Panc1 (cell line): ENCODE measurements around the gene RBSN. TPM values are rescaled to one million over a fixed set of nuclear protein-coding genes. Genes with fewer than 3 reads are reported as not detected.

Source experiments
- ATAC-seq: fragments of 200-7000 bp; cut with Tn5 transposase; 2 replicates; pipeline ENCODE4 v1.9.1; 2020; ENCODE audit warnings: mild to moderate bottlenecking, moderate library complexity
- BruUV-seq: library from RNA; stranded (reverse); fragments of 400-500 nt; replicated peaks from 2 replicates; lab custom pipeline; 2021; lab: Mats Ljungman, UMichigan
- CTCF ChIA-PET: fragments of 300-600 bp; sonication (Branson Sonifier 250); formaldehyde crosslinking; loops from one replicate; lab custom pipeline; 2022; ENCODE audit warnings: antibody characterized with exemption; lab: Charles Lee
- POLR2A ChIA-PET: fragments of 300-600 bp; sonication (Branson Sonifier 250); formaldehyde crosslinking; loops from one replicate; lab custom pipeline; 2022; ENCODE audit warnings: antibody characterized with exemption; lab: Charles Lee
- DNase-seq: peaks from one replicate; pipeline ENCODE4 v3.0.0-alpha.2; 2010; ENCODE audit warnings: low read depth, low spot score
- H3K27ac ChIP-seq: 2 replicates; pipeline ENCODE4 v1.5.1; 2011; ENCODE audit warnings: mild to moderate bottlenecking, low read length, inconsistent platforms
- H3K27me3 ChIP-seq: fragments of 200-500 bp; sonication (Bioruptor generic); 2 replicates; pipeline ENCODE4 v1.6.0; 2014; ENCODE audit warnings: low read length, inconsistent platforms; ENCODE audit not compliant: control insufficient read depth, insufficient read depth
- H3K36me3 ChIP-seq: fragments of 200-500 bp; sonication (Bioruptor generic); 2 replicates; pipeline ENCODE4 v1.5.1; 2014; ENCODE audit warnings: inconsistent platforms, mild to moderate bottlenecking, low read length, moderate library complexity; ENCODE audit not compliant: control insufficient read depth, insufficient read depth
- H3K4me1 ChIP-seq: 2 replicates; pipeline ENCODE4 v1.5.1; 2011; ENCODE audit warnings: inconsistent platforms, mild to moderate bottlenecking, low read length, moderate library complexity; ENCODE audit not compliant: control insufficient read depth, insufficient read depth
- H3K4me3 ChIP-seq, 2 experiments: 2 replicates each; pipeline ENCODE4 v1.5.1; 2011 to 2012; ENCODE audit warnings: low read depth in 2 of 2, low read length in 2 of 2, mild to moderate bottlenecking in 2 of 2, inconsistent platforms in 1 of 2, moderate library complexity in 1 of 2
- H3K9me3 ChIP-seq: fragments of 200-500 bp; sonication (Bioruptor generic); 2 replicates; pipeline ENCODE4 v1.5.1; 2014; ENCODE audit warnings: low read depth, mild to moderate bottlenecking, inconsistent platforms, low read length, moderate library complexity; ENCODE audit not compliant: control insufficient read depth, insufficient read depth
- CTCF ChIP-seq: fragments of 450-650 bp; IDR thresholded peaks from 2 replicates; pipeline ENCODE4 v1.5.1; 2017; ENCODE audit warnings: mild to moderate bottlenecking
- POLR2AphosphoS5 ChIP-seq: IDR thresholded peaks from 2 replicates; pipeline ENCODE4 v1.6.1; 2012; ENCODE audit warnings: mild to moderate bottlenecking, low read depth, low read length, moderate library complexity
- REST ChIP-seq, 2 experiments: IDR thresholded peaks; 2 replicates each; pipeline ENCODE4 v1.6.1; 2011 to 2012; ENCODE audit warnings: low read depth in 2 of 2, control low read depth in 1 of 2, low read length in 1 of 2, mild to moderate bottlenecking in 1 of 2, moderate library complexity in 1 of 2; ENCODE audit not compliant: insufficient read depth in 1 of 2
- SIN3A ChIP-seq: IDR thresholded peaks from 2 replicates; pipeline ENCODE4 v1.6.1; 2012; ENCODE audit warnings: low read depth, mild to moderate bottlenecking, low read length, moderate library complexity, borderline replicate concordance; ENCODE audit not compliant: insufficient read depth
- TCF7L2 ChIP-seq: IDR thresholded peaks from 2 replicates; pipeline ENCODE4 v1.6.1; 2011; ENCODE audit warnings: mild to moderate bottlenecking, low read depth, low read length, inconsistent platforms
- in situ Hi-C: cut with HindIII; loops from 2 replicates; pipeline ENCODE4 v1.10.0; 2016; ENCODE audit warnings: low sequenced_read_pairs, low pct_unique_long_range_greater_than_20kb
- intact Hi-C: fragments of 100-400 bp; cut with micrococcal nuclease; formaldehyde crosslinking; loops from one replicate; pipeline ENCODE4 v1.10.0; 2022; ENCODE audit not compliant: unreplicated experiment
- total RNA-seq: library from RNA; stranded (reverse); gene quantifications from one replicate; pipeline ENCODE4 v1.2.1, GENCODE V29; 2021; ENCODE audit not compliant: unreplicated experiment

RBSN gene
- total RNA-seq, 1 experiment from 2014 or later = 13.6 TPM

GRCh38 chr3:15096046-15096445 lies 2.9 kb downstream of the RBSN start:
- H3K9me3 ChIP-seq = no peaks in the 10 kb centered on the region
- H3K4me3 ChIP-seq = no peak overlapping the region
- H3K27ac ChIP-seq = no peak overlapping the region
- no TSS peak for BruUV-seq
- no peak for ATAC-seq
- in situ Hi-C loops = no loop called here
- ChIA-PET POLR2A (no interaction called here), CTCF (no interaction called here)
- TF ChIP-seq REST (IDR thresholded peaks at IDR 0.05; ENCODE audit: insufficient read depth in 1 of 2, low read depth in 2 of 2, low read length in 1 of 2) (no peak), SIN3A (no peak), POLR2AphosphoS5 (no peak), TCF7L2 (no peak), CTCF (no peak)
- H3K4me1 ChIP-seq = peaks cover 7% of the 10 kb centered on the region; the same call in 1 of the 2 replicates
- intact Hi-C loops = no loop called here
- DNase-seq = no peak
- H3K27me3 ChIP-seq = no peaks in the 10 kb centered on the region
- peaks cover 4% of the 10 kb centered on the region for H3K36me3 ChIP-seq

DNA sequence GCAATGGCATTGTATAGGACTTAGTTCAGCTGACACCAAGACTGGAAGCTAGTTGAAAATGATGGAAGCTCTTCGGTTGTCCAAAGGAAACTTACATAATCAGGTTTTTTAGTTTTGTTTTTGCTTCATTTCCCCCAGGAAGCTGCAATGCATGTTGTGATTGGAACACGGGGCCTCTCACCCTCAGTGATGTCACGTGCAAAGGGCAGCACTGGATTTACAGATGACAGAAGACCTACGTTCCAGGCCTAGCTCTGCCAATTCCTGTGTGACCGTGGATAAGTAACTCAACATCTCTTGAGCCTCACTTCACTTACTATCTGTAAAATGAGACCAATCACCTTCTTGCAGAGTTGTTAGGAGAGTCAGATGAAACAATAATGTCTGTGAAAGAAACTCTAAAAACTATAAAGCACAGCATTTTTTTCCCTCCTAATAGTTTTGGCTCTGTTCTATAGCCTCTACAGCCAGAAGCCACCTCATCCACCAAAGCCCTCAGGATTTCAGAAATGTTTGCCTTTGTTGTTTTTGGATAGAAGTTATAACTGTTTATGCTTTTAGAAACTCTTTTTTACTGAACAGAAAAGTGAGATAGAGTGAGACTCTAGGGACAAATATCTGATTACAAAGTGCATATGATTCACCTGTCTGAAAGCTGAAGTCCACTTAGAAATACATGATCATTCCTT lies 4.6 kb downstream of the RBSN start:
- H3K9me3 ChIP-seq = no peaks in the 10 kb centered on the region
- ATAC-seq (no peak), DNase-seq (no peak)
- H3K36me3 ChIP-seq = peaks cover 4% of the 10 kb centered on the region
- H3K4me1 ChIP-seq = peaks cover 4% of the 10 kb centered on the region; the same call in 1 of the 2 replicates
- in situ Hi-C loops (no loop called here), intact Hi-C loops (no loop called here)
- no TSS peak for BruUV-seq
- TF ChIP-seq CTCF (no peak), REST (IDR thresholded peaks at IDR 0.05; ENCODE audit: insufficient read depth in 1 of 2, low read depth in 2 of 2, low read length in 1 of 2) (no peak), POLR2AphosphoS5 (no peak), SIN3A (no peak), TCF7L2 (no peak)
- POLR2A ChIA-PET = no interaction called here
- no peak overlapping the region for H3K27ac ChIP-seq
- CTCF ChIA-PET = no interaction called here
- H3K4me3 ChIP-seq = no peak overlapping the region
- no peaks in the 10 kb centered on the region for H3K27me3 ChIP-seq
